ENCODE results near the gene KCNQ1. TPM values are rescaled to one million over a fixed set of nuclear protein-coding genes. Genes with fewer than 3 reads are reported as not detected.

The KCNQ1 gene
- total and polyA plus RNA-seq, 2 of the 13 experiments (the other 11 are each of a cell fraction or from before 2014, with no cell fraction given) = 0.02 to 0.08 TPM

- TF ChIP-seq KLF13 (CRISPR knock-in tag; IDR thresholded peaks at IDR 0.05) (no peak), E2F2 (CRISPR knock-in tag; IDR thresholded peaks at IDR 0.05; ENCODE audit: borderline replicate concordance) (no peak), POGZ (CRISPR knock-in tag; IDR thresholded peaks at IDR 0.05) (no peak), HMG20B (CRISPR knock-in tag; conservative IDR thresholded peaks at IDR 0.05) (no peak), PHB2 (IDR thresholded peaks at IDR 0.05; ENCODE audit: partially characterized antibody) (no peak), NFRKB (IDR thresholded peaks at IDR 0.05) (no peak), ZNF772 (CRISPR knock-in tag; IDR thresholded peaks at IDR 0.05) (no peak), DMAP1 (CRISPR knock-in tag; IDR thresholded peaks at IDR 0.05) (no peak), CSRNP1 (CRISPR knock-in tag; IDR thresholded peaks at IDR 0.05) (no peak), ZMAT3 (CRISPR knock-in tag; conservative IDR thresholded peaks at IDR 0.05) (no peak)
Measured at GRCh38 chr11:2508793-2509192, 64.0 kb downstream of the KCNQ1 start (continued).

- WGBS (ENCODE audit: low lambda C conversion rate) = 10% methylated on average over 14 of the region's 16 CpGs
- TF ChIP-seq ZNF451 (CRISPR knock-in tag; IDR thresholded peaks at IDR 0.05) = no peak
- TF ChIP-seq ZKSCAN8 (CRISPR knock-in tag; IDR thresholded peaks at IDR 0.05; ENCODE audit: borderline replicate concordance) = no peak
- no peak for TF ChIP-seq MIXL1 (CRISPR knock-in tag; IDR thresholded peaks at IDR 0.05)
- no peak for TF ChIP-seq TOPORS (CRISPR knock-in tag; IDR thresholded peaks at IDR 0.05)
- TF ChIP-seq ELF3 (CRISPR knock-in tag; IDR thresholded peaks at IDR 0.05) = no peak
- no peak for TF ChIP-seq HMGA1 (CRISPR knock-in tag; conservative IDR thresholded peaks at IDR 0.05)
- TF ChIP-seq ZNF280B (CRISPR knock-in tag; IDR thresholded peaks at IDR 0.05; ENCODE audit: borderline replicate concordance) = no peak
- TF ChIP-seq KLF6 (CRISPR knock-in tag; IDR thresholded peaks at IDR 0.05) = no peak
- TF ChIP-seq SMAD3 (CRISPR knock-in tag; IDR thresholded peaks at IDR 0.05) = no peak
- no peak for TF ChIP-seq PLSCR1 (CRISPR knock-in tag; IDR thresholded peaks at IDR 0.05; ENCODE audit: borderline replicate concordance)
- TF ChIP-seq PHF20 (CRISPR knock-in tag; IDR thresholded peaks at IDR 0.05) = no peak
Measured at GRCh38 chr11:2509481-2510001, 64.7 kb downstream of the KCNQ1 start.

More at GRCh38 chr11:2509481-2510001, 64.7 kb downstream of the KCNQ1 start:
- no peak overlapping the region for H2AFZ ChIP-seq (ENCODE audit: low read length)
- CTCF ChIA-PET (ENCODE audit: low intra/inter-chr PET ratio, low total read pairs) = no interaction called here
- H3K9ac ChIP-seq (ENCODE audit: insufficient read depth, low read depth, low read length) = no peak overlapping the region
- H4K20me1 ChIP-seq (ENCODE audit: insufficient read depth, low read length) = 0 out of 2 replicates have a peak, but pooled peaks cover 3% of the 10 kb centered on the region
- no peaks in the 10 kb centered on the region for H3K36me3 ChIP-seq (replicated peaks in 1 of 2; ENCODE audit: control insufficient read depth in 1 of 2, insufficient read depth in 2 of 2, low read length in 2 of 2)
- no peaks in the 10 kb centered on the region for H3K4me1 ChIP-seq (ENCODE audit: insufficient read depth, low read length)
- H3K9me3 ChIP-seq (ENCODE audit: low read length) = no peaks in the 10 kb centered on the region
- DNase-seq (ENCODE audit: low spot score) (no peak), ATAC-seq (no peak), FAIRE-seq (no peak)
- no TSS peak for BruUV-seq (replicated peaks)
- POLR2A ChIA-PET = no interaction called here
- no peak overlapping the region for H3K27ac ChIP-seq (ENCODE audit: extremely low read length, insufficient read depth, low read length)
- no peak overlapping the region for H3K4me3 ChIP-seq (replicated peaks in 1 of 3; ENCODE audit: insufficient read depth in 1 of 3, low read depth in 2 of 3, low read length in 3 of 3)
- H3K4me2 ChIP-seq (ENCODE audit: low read depth, low read length) = no peak overlapping the region
- H3K79me2 ChIP-seq (ENCODE audit: insufficient read depth, low read length) = no peaks in the 10 kb centered on the region
- intact Hi-C loops (cut with micrococcal nuclease; ENCODE audit: unreplicated experiment) = no loop called here
- in situ Hi-C loops (cut with HindIII; ENCODE audit: extremely low pct_ligation_motif_present, low pct_unique_long_range_greater_than_20kb) = no loop called here
- H3K27me3 ChIP-seq (ENCODE audit: control insufficient read depth in 1 of 2, insufficient read depth in 2 of 2, low read length in 2 of 2) = peaks cover 12 to 73% of the 10 kb centered on the region in 2 experiments

All from HepG2 (cell line).